MM.1S (cell line): ENCODE results near the gene TRIM71.
"Not testable (repeated sequence)": the region's sequence is repeated elsewhere in the genome, so short reads cannot be mapped to it uniquely, and the experiment has no call there.

ENCODE experiments used
- DNase-seq: peaks from one replicate; pipeline ENCODE4 v3.0.0-alpha.2; 2015
- H2AFZ ChIP-seq: fragments of 300-600 bp; sonication (generic); 2 replicates; pipeline ENCODE4 v1.6.0; 2016; ENCODE audit warnings: antibody characterized with exemption, low read length
- H3F3A ChIP-seq: fragments of 300-600 bp; sonication (generic); 2 replicates; pipeline ENCODE4 v1.6.1; 2016; ENCODE audit warnings: mild to moderate bottlenecking, antibody characterized with exemption, low read length, moderate library complexity, mixed read lengths; ENCODE audit not compliant: insufficient read depth
- H3K27ac ChIP-seq: fragments of 300-600 bp; sonication (generic); 2 replicates; pipeline ENCODE4 v1.5.1; 2016; ENCODE audit warnings: mild to moderate bottlenecking, low read length
- H3K27me3 ChIP-seq: fragments of 300-600 bp; sonication (generic); replicated peaks from 2 replicates; pipeline ENCODE4 v1.6.0; 2016; ENCODE audit warnings: low read length; ENCODE audit not compliant: insufficient read depth
- H3K36me3 ChIP-seq: fragments of 300-600 bp; sonication (generic); replicated peaks from 2 replicates; pipeline ENCODE4 v1.6.1; 2016; ENCODE audit warnings: mild to moderate bottlenecking, low read length, mixed read lengths; ENCODE audit not compliant: insufficient read depth
- H3K4me1 ChIP-seq: fragments of 300-600 bp; sonication (generic); 2 replicates; pipeline ENCODE4 v1.6.1; 2016; ENCODE audit warnings: low read length, mixed read lengths
- H3K4me2 ChIP-seq: fragments of 300-600 bp; sonication (generic); 2 replicates; pipeline ENCODE4 v1.6.0; 2016; ENCODE audit warnings: low read depth, low read length
- H3K4me3 ChIP-seq: fragments of 300-600 bp; sonication (generic); 2 replicates; pipeline ENCODE4 v1.5.1; 2016; ENCODE audit warnings: low read length, mixed read lengths
- H3K79me2 ChIP-seq: fragments of 300-600 bp; sonication (generic); 2 replicates; pipeline ENCODE4 v1.6.1; 2016; ENCODE audit warnings: mixed run types, low read length, mixed read lengths
- H3K9ac ChIP-seq: fragments of 300-600 bp; sonication (generic); 2 replicates; pipeline ENCODE4 v1.6.1; 2016; ENCODE audit warnings: low read length, mixed read lengths
- H3K9me2 ChIP-seq: fragments of 300-600 bp; sonication (generic); replicated peaks from 2 replicates; pipeline ENCODE4 v1.6.1; 2016; ENCODE audit warnings: mild to moderate bottlenecking, low read length, mixed read lengths; ENCODE audit not compliant: insufficient read depth
- H3K9me3 ChIP-seq: fragments of 300-600 bp; sonication (generic); replicated peaks from 2 replicates; pipeline ENCODE4 v1.6.1; 2016; ENCODE audit warnings: mild to moderate bottlenecking, low read length, mixed read lengths; ENCODE audit not compliant: insufficient read depth
- H4K20me1 ChIP-seq: fragments of 300-600 bp; sonication (generic); 2 replicates; pipeline ENCODE4 v1.6.1; 2016; ENCODE audit warnings: mild to moderate bottlenecking, low read length, moderate library complexity, mixed read lengths; ENCODE audit not compliant: insufficient read depth
- CTCF ChIP-seq: fragments of 300-600 bp; sonication (generic); IDR thresholded peaks from 2 replicates; pipeline ENCODE4 v1.5.1; 2016; ENCODE audit warnings: antibody characterized with exemption, low read length, mixed read lengths
- EZH2 ChIP-seq: fragments of 300-600 bp; sonication (generic); optimal IDR thresholded peaks from 2 replicates; pipeline ENCODE3; 2017; ENCODE audit warnings: low read depth, mild to moderate bottlenecking, antibody characterized with exemption, low read length, mixed read lengths
- EZH2phosphoT487 ChIP-seq: fragments of 300-600 bp; sonication (generic); IDR thresholded peaks from 2 replicates; pipeline ENCODE4 v1.6.1; 2018; ENCODE audit warnings: antibody characterized with exemption, low read length

TRIM71 gene

GRCh38 chr3:32780735-32781210 lies 37.0 kb upstream of the TRIM71 start:
- Histone ChIP-seq H3F3A (0 out of 2 replicates have a peak, but pooled peaks cover 5% of the 10 kb centered on the region), H3K36me3 (no peaks in the 10 kb centered on the region), H4K20me1 (no peaks in the 10 kb centered on the region), H3K9ac (peak overlapping the region; percentile 45; the same call in 1 of the 2 replicates), H3K4me3 (peak overlapping the region; percentile 79), H3K9me2 (no peaks in the 10 kb centered on the region), H3K79me2 (no peaks in the 10 kb centered on the region), H2AFZ (peak overlapping the region; percentile 95), H3K27me3 (no peaks in the 10 kb centered on the region), H3K9me3 (no peaks in the 10 kb centered on the region), H3K27ac (peak overlapping the region; percentile 20; the same call in 1 of the 2 replicates), H3K4me2 (peak overlapping the region; percentile 89), H3K4me1 (no peaks in the 10 kb centered on the region)
- TF ChIP-seq CTCF: 0 out of 2 replicates have a peak, but pooled peaks have one; percentile 2
- no peak for TF ChIP-seq EZH2
- peak; percentile 42 for DNase-seq

- H3K4me1 ChIP-seq: no peaks in the 10 kb centered on the region
- H3K79me2 ChIP-seq: no peaks in the 10 kb centered on the region
- no peaks in the 10 kb centered on the region for H3K9me2 ChIP-seq
- H3K27ac ChIP-seq: peak overlapping the region; percentile 20; the same call in 1 of the 2 replicates
- peak overlapping the region; percentile 45; the same call in 1 of the 2 replicates for H3K9ac ChIP-seq
- H3K4me3 ChIP-seq: peak overlapping the region; percentile 79
- DNase-seq: peak; percentile 80
- no peaks in the 10 kb centered on the region for H4K20me1 ChIP-seq
- 0 out of 2 replicates have a peak, but pooled peaks cover 5% of the 10 kb centered on the region for H3F3A ChIP-seq
- peak overlapping the region; percentile 89 for H3K4me2 ChIP-seq
- no peaks in the 10 kb centered on the region for H3K36me3 ChIP-seq
- no peaks in the 10 kb centered on the region for H3K9me3 ChIP-seq
- TF ChIP-seq EZH2: no peak
- TF ChIP-seq CTCF: peak; percentile 74
- no peak for TF ChIP-seq EZH2phosphoT487
- H2AFZ ChIP-seq: peak overlapping the region; percentile 95
- H3K27me3 ChIP-seq: no peaks in the 10 kb centered on the region
Measured at GRCh38 chr3:32781211-32781968, 36.4 kb upstream of the TRIM71 start.

GRCh38 chr3:32781969-32782270 lies 35.9 kb upstream of the TRIM71 start:
- H3F3A ChIP-seq, H3K9me2 ChIP-seq, H2AFZ ChIP-seq, H4K20me1 ChIP-seq, H3K27ac ChIP-seq, H3K27me3 ChIP-seq, H3K36me3 ChIP-seq, H3K9me3 ChIP-seq, H3K9ac ChIP-seq, H3K4me3 ChIP-seq, DNase-seq, H3K4me1 ChIP-seq, H3K79me2 ChIP-seq: not testable (repeated sequence)
- H3K4me2 ChIP-seq: peak overlapping the region; percentile 89; the same call in 1 of the 2 replicates

- Histone ChIP-seq H2AFZ (no peak overlapping the region), H3K4me1 (no peaks in the 10 kb centered on the region), H3K4me3 (no peak overlapping the region), H3F3A (0 out of 2 replicates have a peak, but pooled peaks cover 5% of the 10 kb centered on the region), H4K20me1 (no peaks in the 10 kb centered on the region), H3K9me3 (no peaks in the 10 kb centered on the region), H3K9me2 (no peaks in the 10 kb centered on the region), H3K9ac (no peak overlapping the region), H3K27me3 (no peaks in the 10 kb centered on the region), H3K27ac (no peak overlapping the region), H3K36me3 (no peaks in the 10 kb centered on the region), H3K79me2 (no peaks in the 10 kb centered on the region), H3K4me2 (no peak overlapping the region)
- TF ChIP-seq EZH2phosphoT487 (no peak), CTCF (no peak), EZH2 (no peak)
- DNase-seq: no peak
Measured at GRCh38 chr3:32782407-32782806, 35.4 kb upstream of the TRIM71 start.
